ENCODE data around the gene PPP1R13L. TPM values are rescaled to one million over a fixed set of nuclear protein-coding genes. Genes with fewer than 3 reads are reported as not detected.

PPP1R13L gene, protein sequence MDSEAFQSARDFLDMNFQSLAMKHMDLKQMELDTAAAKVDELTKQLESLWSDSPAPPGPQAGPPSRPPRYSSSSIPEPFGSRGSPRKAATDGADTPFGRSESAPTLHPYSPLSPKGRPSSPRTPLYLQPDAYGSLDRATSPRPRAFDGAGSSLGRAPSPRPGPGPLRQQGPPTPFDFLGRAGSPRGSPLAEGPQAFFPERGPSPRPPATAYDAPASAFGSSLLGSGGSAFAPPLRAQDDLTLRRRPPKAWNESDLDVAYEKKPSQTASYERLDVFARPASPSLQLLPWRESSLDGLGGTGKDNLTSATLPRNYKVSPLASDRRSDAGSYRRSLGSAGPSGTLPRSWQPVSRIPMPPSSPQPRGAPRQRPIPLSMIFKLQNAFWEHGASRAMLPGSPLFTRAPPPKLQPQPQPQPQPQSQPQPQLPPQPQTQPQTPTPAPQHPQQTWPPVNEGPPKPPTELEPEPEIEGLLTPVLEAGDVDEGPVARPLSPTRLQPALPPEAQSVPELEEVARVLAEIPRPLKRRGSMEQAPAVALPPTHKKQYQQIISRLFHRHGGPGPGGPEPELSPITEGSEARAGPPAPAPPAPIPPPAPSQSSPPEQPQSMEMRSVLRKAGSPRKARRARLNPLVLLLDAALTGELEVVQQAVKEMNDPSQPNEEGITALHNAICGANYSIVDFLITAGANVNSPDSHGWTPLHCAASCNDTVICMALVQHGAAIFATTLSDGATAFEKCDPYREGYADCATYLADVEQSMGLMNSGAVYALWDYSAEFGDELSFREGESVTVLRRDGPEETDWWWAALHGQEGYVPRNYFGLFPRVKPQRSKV
- 1 to 10 TPM in 4 of 6 donors, under 1 TPM in 1, not detected in 1; 0.29 to 4.3 (median 2.5) TPM for polyA plus RNA-seq (ENCODE audit: low read depth in 6 of 6)

GRCh38 chr19:45404557-45405434 lies at the start of gene PPP1R13L:
Gene PPP1R13L (minus strand): TSS chr19:45405069. CDS start chr19:45398318, 6,751 bp downstream.
- Mint-ChIP-seq H3K27ac (peak within 1 kb of the TSS; percentile 91 to 98 (median 95)), H3K27me3 (peaks cover 17 to 34% (median 18%) of the 10 kb centered on the region in 3 donors), H3K36me3 (no peaks in the 10 kb centered on the region), H3K4me3 (peak within 1 kb of the TSS; percentile 90 to 99 (median 96)), H3K4me1 (peaks cover 41 to 61% (median 51%) of the 10 kb centered on the region in 3 donors), H3K9me3 (no peaks in the 10 kb centered on the region)
- DNase-seq (no peak), ATAC-seq (ENCODE audit: low read depth in 2 of 2) (no peak)

GRCh38 chr19:45451850-45452387 lies 47.0 kb upstream of the PPP1R13L start:
- H3K9me3 Mint-ChIP-seq = no peaks in the 10 kb centered on the region
- H3K27ac Mint-ChIP-seq = peak overlapping the region; percentile 99 to 100 (median 100)
- H3K36me3 Mint-ChIP-seq = no peaks in the 10 kb centered on the region
- DNase-seq = no peak
- H3K4me1 Mint-ChIP-seq = peaks cover 50 to 70% (median 67%) of the 10 kb centered on the region in 3 donors
- H3K27me3 Mint-ChIP-seq = no peaks in the 10 kb centered on the region
- peak overlapping the region; percentile 86 to 97 (median 92) for H3K4me3 Mint-ChIP-seq
- no peak for ATAC-seq (ENCODE audit: low read depth in 2 of 2)

GRCh38 chr19:45451131-45451849 lies 46.4 kb upstream of the PPP1R13L start:
- DNase-seq = peak; percentile 70

GRCh38 chr19:45450012-45450333 lies 45.1 kb upstream of the PPP1R13L start:
- Mint-ChIP-seq H3K27me3 (no peaks in the 10 kb centered on the region), H3K4me1 (peaks cover 48 to 67% (median 65%) of the 10 kb centered on the region in 3 donors), H3K9me3 (no peaks in the 10 kb centered on the region), H3K27ac (peak overlapping the region; percentile 99 to 100 (median 100)), H3K36me3 (no peaks in the 10 kb centered on the region), H3K4me3 (peak overlapping the region; percentile 86 to 98 (median 97))
- ATAC-seq (ENCODE audit: low read depth in 2 of 2) = peak; percentile 4 to 11
- DNase-seq = no peak

More at GRCh38 chr19:45451131-45451849, 46.4 kb upstream of the PPP1R13L start:
- Mint-ChIP-seq H3K4me1 (peaks cover 49 to 69% (median 66%) of the 10 kb centered on the region in 3 donors), H3K36me3 (no peaks in the 10 kb centered on the region), H3K27me3 (no peaks in the 10 kb centered on the region), H3K9me3 (no peaks in the 10 kb centered on the region), H3K4me3 (peak overlapping the region; percentile 86 to 97 (median 92)), H3K27ac (peak overlapping the region; percentile 99 to 100 (median 100))
- ATAC-seq (ENCODE audit: low read depth in 2 of 2) = peak; percentile 34 to 41

- DNase-seq (no peak), ATAC-seq (ENCODE audit: low read depth in 2 of 2) (no peak)
- Mint-ChIP-seq H3K9me3 (no peaks in the 10 kb centered on the region), H3K27ac (peak overlapping the region in 5 of 6 donors; percentile 64 to 100 (median 85)), H3K4me3 (peak overlapping the region in 7 of 8 donors; percentile 29 to 91 (median 66)), H3K27me3 (no peaks in the 10 kb centered on the region), H3K4me1 (peaks cover 54 to 72% (median 66%) of the 10 kb centered on the region in 3 donors), H3K36me3 (no peaks in the 10 kb centered on the region)
Observed at GRCh38 chr19:45448887-45449299, 44.0 kb upstream of the PPP1R13L start.

DNA sequence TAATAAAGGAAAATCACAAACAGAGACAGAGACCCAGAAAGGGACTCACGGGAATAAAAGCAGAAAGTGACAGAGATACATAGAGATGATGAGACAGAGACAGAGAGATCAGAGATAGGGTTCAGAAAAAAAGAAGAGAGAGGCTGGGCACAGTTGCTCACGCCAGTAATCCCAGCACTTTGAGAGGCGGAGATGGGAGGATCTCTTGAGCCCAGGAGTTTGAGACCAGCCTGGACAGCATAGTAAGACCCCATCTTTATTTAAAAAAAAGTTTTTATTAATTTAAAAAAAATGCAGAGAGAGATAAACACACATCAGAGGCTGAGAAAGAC lies 43.5 kb upstream of the PPP1R13L start:
- Mint-ChIP-seq H3K4me3 (peak overlapping the region in 5 of 8 donors; percentile 15 to 86 (median 45)), H3K27me3 (no peaks in the 10 kb centered on the region), H3K9me3 (no peaks in the 10 kb centered on the region), H3K27ac (peak overlapping the region in 5 of 6 donors; percentile 58 to 100 (median 88)), H3K4me1 (peaks cover 56 to 74% (median 67%) of the 10 kb centered on the region in 3 donors), H3K36me3 (no peaks in the 10 kb centered on the region)
- ATAC-seq (ENCODE audit: low read depth in 2 of 2) = no peak
- no peak for DNase-seq

GRCh38 chr19:45446944-45447343 lies 42.1 kb upstream of the PPP1R13L start:
- H3K36me3 Mint-ChIP-seq = no peaks in the 10 kb centered on the region
- no peaks in the 10 kb centered on the region for H3K9me3 Mint-ChIP-seq
- DNase-seq (no peak), ATAC-seq (ENCODE audit: low read depth in 2 of 2) (no peak)
- peak overlapping the region in 1 of 6 donors; percentile 100 for H3K27ac Mint-ChIP-seq
- H3K4me3 Mint-ChIP-seq = peak overlapping the region in 1 of 8 donors; percentile 86
- peaks cover 61 to 80% (median 72%) of the 10 kb centered on the region in 3 donors for H3K4me1 Mint-ChIP-seq
- no peaks in the 10 kb centered on the region for H3K27me3 Mint-ChIP-seq

DNA sequence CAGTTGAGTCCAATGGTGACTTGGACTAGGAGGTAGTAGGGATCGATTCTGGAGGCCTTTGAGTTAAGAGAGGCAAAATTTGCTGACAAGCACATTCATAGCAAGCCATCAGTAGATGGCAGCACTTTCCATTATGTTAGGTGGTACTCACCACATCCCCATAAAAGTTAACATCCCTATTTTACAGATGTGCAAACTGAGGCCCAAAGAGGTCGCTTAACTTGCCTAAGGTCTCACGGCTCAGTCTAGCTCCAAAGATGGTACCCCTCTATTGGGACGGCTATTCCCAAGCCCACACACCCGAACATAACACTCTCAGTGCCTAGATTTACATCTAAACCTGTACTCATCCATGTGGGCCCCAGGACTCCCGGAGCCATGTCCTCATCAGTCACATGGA lies 41.4 kb upstream of the PPP1R13L start:
- peak overlapping the region in 5 of 8 donors; percentile 30 to 86 (median 53) for H3K4me3 Mint-ChIP-seq
- ATAC-seq (ENCODE audit: low read depth in 2 of 2) (no peak), DNase-seq (no peak)
- no peaks in the 10 kb centered on the region for H3K36me3 Mint-ChIP-seq
- H3K4me1 Mint-ChIP-seq = peaks cover 56 to 75% (median 66%) of the 10 kb centered on the region in 3 donors
- no peaks in the 10 kb centered on the region for H3K9me3 Mint-ChIP-seq
- H3K27ac Mint-ChIP-seq = peak overlapping the region in 5 of 6 donors; percentile 77 to 97 (median 95)
- no peaks in the 10 kb centered on the region for H3K27me3 Mint-ChIP-seq

DNA sequence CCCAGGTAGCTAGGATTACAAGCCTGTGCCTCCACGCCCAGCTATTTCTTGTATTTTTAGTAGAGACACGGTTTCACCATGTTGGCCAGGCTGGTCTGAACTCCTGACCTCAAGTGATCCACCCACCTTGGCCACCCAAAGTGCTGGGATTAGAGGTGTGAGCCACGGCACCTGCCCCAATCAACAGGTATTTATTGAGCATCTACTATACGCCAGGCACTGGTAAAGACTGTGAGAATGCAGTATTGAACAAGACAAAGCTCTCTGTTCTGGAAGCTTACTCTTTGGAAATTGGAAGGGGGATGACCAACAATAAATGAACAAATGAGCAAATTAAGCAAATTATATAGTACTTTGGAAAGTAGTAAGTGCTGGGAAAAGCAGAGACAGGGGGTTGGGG lies 40.3 kb upstream of the PPP1R13L start:
- no peaks in the 10 kb centered on the region for H3K36me3 Mint-ChIP-seq
- DNase-seq (no peak), ATAC-seq (ENCODE audit: low read depth in 2 of 2) (no peak)
- peaks cover 56 to 75% (median 68%) of the 10 kb centered on the region in 3 donors for H3K4me1 Mint-ChIP-seq
- H3K9me3 Mint-ChIP-seq = no peaks in the 10 kb centered on the region
- H3K27ac Mint-ChIP-seq = peak overlapping the region; percentile 51 to 98 (median 96)
- no peaks in the 10 kb centered on the region for H3K27me3 Mint-ChIP-seq
- H3K4me3 Mint-ChIP-seq = peak overlapping the region in 6 of 8 donors; percentile 79 to 90 (median 88)

- peaks cover 56 to 70% (median 63%) of the 10 kb centered on the region in 3 donors for H3K4me1 Mint-ChIP-seq
- peak overlapping the region; percentile 79 to 91 (median 88) for H3K4me3 Mint-ChIP-seq
- DNase-seq = peak; percentile 96
- peak; percentile 54 to 57 for ATAC-seq (ENCODE audit: low read depth in 2 of 2)
- H3K9me3 Mint-ChIP-seq = no peaks in the 10 kb centered on the region
- H3K27ac Mint-ChIP-seq = peak overlapping the region; percentile 91 to 98 (median 96)
- no peaks in the 10 kb centered on the region for H3K27me3 Mint-ChIP-seq
- no peaks in the 10 kb centered on the region for H3K36me3 Mint-ChIP-seq
Observed at GRCh38 chr19:45444318-45445041, 39.6 kb upstream of the PPP1R13L start.

DNA sequence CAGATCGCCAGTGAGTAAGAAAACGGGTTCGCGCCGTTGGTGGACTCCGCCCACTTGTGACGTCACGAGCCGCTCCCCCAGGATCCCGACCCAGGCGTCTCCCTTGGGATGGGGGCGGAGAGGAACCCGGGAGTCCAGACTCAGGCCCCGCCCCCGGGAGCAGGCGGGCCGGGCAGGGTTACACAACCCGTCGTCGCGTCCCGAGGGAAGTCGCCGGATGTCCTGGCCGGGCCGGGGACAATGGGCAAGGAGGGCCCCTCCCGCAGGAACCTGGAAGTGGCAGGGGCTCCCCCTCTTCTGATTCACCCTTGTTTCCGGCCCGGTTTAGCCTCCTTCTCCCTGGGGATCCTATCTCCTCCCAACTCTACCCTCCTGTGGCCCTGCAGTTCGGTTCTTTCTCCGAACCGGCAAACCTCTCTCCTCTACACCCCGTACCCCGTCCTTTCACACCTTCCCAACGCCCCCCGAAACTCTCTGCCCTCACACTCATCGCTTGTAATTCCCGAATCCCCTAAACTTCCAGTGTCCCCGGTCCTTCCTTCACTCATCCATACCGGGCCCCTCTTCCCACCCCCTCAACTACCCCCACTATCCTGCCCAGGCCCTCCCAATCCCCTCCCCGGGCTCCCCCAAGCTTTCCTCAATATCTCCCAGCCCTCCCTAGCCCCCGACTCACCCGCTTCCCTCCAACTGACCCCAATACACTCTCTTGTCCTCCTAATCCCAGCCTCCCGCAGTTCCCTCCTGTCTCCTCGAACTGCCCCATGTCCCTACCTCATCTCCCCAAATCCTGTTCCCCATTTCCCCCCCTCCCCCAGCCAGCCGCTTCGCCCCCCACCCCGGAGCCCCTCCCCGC lies 38.8 kb upstream of the PPP1R13L start:
- Mint-ChIP-seq H3K27me3 (no peaks in the 10 kb centered on the region), H3K9me3 (no peaks in the 10 kb centered on the region), H3K27ac (peak overlapping the region; percentile 91 to 99 (median 97)), H3K4me3 (peak overlapping the region; percentile 79 to 94 (median 90)), H3K4me1 (peaks cover 50 to 66% (median 57%) of the 10 kb centered on the region in 3 donors), H3K36me3 (no peaks in the 10 kb centered on the region)
- DNase-seq (peak; percentile 73), ATAC-seq (ENCODE audit: low read depth in 2 of 2) (peak; percentile 7 to 9)
